ENCODE data around the gene ITGB1BP1.

Gene ITGB1BP1

DNA sequence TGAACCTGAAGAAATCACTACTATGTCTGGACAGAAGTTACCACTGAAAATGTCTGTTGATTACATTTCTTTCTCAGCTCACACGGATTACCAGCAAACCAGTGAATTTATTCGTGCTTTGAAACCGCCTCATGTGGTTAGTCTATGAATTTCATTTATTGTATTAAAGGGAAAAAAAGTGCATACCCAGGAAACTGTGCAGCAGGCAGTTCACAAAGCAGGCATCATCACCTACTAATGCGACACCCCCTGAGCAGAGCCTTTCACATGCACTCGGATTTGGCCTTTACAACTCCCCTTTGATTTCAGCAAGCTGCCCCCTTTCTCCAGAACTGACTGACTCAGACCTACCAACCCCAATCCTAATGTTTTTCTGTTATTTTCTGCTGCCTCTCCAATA is 20.2 kb upstream of the ITGB1BP1 start:
- TF ChIP-seq, protein P1, sequence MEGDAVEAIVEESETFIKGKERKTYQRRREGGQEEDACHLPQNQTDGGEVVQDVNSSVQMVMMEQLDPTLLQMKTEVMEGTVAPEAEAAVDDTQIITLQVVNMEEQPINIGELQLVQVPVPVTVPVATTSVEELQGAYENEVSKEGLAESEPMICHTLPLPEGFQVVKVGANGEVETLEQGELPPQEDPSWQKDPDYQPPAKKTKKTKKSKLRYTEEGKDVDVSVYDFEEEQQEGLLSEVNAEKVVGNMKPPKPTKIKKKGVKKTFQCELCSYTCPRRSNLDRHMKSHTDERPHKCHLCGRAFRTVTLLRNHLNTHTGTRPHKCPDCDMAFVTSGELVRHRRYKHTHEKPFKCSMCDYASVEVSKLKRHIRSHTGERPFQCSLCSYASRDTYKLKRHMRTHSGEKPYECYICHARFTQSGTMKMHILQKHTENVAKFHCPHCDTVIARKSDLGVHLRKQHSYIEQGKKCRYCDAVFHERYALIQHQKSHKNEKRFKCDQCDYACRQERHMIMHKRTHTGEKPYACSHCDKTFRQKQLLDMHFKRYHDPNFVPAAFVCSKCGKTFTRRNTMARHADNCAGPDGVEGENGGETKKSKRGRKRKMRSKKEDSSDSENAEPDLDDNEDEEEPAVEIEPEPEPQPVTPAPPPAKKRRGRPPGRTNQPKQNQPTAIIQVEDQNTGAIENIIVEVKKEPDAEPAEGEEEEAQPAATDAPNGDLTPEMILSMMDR (IDR thresholded peaks at IDR 0.05; ENCODE audit: control insufficient read depth, extremely low read depth, insufficient read depth) = no peak
- DNase-seq (ENCODE audit: low read depth) = no peak

DNA sequence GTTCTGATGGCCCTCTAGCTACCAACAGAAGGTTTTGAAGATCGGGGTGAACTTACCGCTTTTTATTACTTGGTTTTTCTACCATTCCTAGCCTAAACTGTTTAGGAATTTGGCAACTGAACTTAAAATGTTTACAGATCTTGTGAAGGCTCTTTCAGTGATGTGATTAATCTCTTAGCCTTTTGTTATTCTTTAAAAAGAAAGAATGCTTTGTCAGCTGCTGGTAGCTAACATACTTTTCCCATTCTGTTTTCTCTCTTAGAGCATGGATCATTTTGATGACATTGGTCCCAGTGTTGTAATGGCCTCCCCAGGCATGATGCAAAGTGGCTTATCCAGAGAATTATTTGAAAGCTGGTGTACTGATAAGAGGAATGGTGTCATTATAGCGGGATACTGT is 18.2 kb upstream of the ITGB1BP1 start:
- no peak for DNase-seq (ENCODE audit: low read depth)
- TF ChIP-seq, protein P1 (IDR thresholded peaks at IDR 0.05; ENCODE audit: control insufficient read depth, extremely low read depth, insufficient read depth) = no peak
- no peak overlapping the region for H3K4me3 ChIP-seq (ENCODE audit: low read depth, low read length)

More for the DNA sequence above, 20.2 kb upstream of the ITGB1BP1 start:
- no peak overlapping the region for H3K4me3 ChIP-seq (ENCODE audit: low read depth, low read length)

DNA sequence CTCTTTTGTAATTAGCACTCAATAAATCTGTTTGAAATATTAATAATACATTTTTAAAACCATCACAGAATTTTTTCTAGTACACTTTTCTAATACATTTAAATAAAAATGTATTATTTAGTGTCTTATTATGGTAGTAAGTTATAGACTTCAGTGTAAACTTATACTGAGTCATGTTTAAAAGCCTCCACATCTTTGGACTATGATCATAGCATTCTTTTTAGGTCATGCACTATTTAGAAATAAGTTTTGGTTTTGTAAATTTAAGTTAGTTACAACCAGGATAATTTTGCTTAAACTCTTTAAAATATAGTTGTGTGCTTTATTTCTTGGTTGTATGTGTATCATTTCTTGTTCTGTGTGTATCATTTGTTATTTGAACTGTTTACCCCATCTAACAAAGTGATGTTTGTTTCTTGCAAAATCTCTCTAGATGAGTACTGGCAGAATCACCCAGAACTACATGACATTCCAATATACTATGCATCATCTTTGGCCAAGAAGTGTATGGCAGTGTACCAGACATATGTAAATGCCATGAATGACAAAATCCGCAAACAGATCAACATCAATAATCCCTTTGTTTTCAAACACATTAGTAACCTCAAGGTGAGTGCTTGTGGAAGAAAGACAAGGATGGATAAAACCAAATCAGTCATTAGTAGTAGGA is 16.9 kb upstream of the ITGB1BP1 start:
- no peak for DNase-seq (ENCODE audit: low read depth)
- TF ChIP-seq, protein P1 (IDR thresholded peaks at IDR 0.05; ENCODE audit: control insufficient read depth, extremely low read depth, insufficient read depth) = no peak
- no peak overlapping the region for H3K4me3 ChIP-seq (ENCODE audit: low read depth, low read length)

DNA sequence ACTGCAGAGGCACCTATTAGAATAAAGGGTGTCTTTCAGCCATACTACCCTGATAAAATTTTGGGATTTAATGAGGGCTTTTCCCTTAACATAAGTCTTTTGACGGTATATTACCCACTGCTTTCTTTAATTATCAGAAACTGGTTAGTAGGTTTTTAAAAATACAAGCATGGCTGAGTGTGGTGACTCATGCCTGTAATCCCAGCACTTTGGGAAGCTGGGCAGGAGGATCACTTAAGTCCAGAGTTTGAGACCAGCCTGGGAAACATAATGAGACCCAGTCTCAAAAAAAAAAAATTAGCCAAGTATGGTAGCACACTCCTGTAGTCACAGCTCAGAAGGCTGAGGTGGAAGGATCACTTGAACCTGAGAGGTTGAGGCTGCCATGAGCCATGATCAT is 16.2 kb upstream of the ITGB1BP1 start:
- H3K4me3 ChIP-seq (ENCODE audit: low read depth, low read length) = no peak overlapping the region
- TF ChIP-seq, protein P1 (IDR thresholded peaks at IDR 0.05; ENCODE audit: control insufficient read depth, extremely low read depth, insufficient read depth) = no peak
- DNase-seq (ENCODE audit: low read depth) = no peak

DNA sequence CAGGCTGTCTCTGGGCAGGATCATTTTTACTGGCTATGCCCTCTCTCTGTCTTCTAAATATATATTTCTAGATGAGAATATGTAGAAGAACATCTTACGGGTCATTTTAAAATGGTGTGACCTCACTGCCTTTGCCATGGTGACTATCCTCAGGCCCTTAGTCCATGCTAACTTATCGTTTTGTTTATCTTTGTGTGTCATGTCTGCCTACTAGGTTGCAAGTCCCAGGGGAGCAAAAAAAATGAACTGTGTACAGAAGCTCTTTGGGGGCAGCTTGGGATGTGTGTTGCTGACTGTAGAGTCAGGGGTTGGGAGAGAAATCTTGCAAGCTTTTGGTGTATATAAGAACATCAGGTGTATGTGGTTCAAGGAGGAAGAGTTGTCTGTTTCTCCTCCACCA is 11.2 kb upstream of the ITGB1BP1 start:
- TF ChIP-seq, protein P1 (IDR thresholded peaks at IDR 0.05; ENCODE audit: control insufficient read depth, extremely low read depth, insufficient read depth) = no peak
- DNase-seq (ENCODE audit: low read depth) = no peak
- no peak overlapping the region for H3K4me3 ChIP-seq (ENCODE audit: low read depth, low read length)

DNA sequence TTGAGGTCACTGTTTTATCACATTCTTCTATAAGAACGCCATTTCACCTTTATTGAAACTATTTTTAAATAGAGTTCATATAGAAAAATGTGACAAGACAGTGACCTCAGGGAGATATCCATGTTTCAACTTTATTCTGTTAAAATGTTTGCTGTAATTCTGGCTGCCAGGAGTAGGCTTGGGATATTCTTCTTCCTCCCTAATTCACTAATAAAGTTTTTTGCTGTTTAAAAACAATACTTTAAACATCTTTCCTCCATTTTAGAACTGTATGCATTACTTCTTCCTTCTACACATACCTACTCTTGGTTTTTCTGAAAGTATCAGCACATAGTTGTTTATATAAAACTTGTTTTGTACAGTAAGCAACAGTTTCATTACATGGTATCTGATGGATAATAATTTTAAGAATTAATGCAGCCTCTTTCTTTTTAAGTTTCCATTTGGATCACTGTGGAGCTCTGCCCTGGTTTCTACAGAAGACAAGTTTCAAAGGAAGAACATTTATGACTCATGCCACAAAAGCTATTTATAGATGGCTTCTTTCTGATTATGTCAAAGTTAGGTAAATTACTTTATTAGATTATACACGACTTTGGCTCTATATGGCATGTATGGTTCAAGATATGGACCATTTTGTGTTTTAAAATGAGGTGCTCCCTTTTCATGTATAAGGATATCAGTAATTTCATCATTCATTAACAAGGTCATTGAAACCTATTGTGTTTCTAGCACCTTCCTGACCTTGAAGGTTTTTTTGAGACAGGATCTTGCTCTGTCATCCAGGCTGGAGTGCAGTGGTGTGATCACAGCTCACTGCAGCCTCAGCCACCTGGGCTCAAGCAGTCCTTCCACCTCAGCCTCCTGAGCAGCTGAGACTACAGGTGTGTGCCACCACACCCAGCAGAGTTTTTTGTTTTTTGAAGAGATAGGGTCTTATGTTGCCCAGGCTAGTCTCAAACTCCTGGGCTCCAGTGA is 7.3 kb upstream of the ITGB1BP1 start:
- TF ChIP-seq, protein P1 (IDR thresholded peaks at IDR 0.05; ENCODE audit: control insufficient read depth, extremely low read depth, insufficient read depth) = no peak
- no peak for DNase-seq (ENCODE audit: low read depth)
- no peak overlapping the region for H3K4me3 ChIP-seq (ENCODE audit: low read depth, low read length)

All from LNCaP clone FGC (cell line).